ENCODE data around the gene AK8. TPM values are rescaled to one million over a fixed set of nuclear protein-coding genes. Genes with fewer than 3 reads are reported as not detected.

AK8 gene
- total and polyA plus RNA-seq, 9 of the 15 experiments (the other 6 are each of a cell fraction or from before 2014, with no cell fraction given): 0.06 to 0.37 TPM; not detected in 7

DNA sequence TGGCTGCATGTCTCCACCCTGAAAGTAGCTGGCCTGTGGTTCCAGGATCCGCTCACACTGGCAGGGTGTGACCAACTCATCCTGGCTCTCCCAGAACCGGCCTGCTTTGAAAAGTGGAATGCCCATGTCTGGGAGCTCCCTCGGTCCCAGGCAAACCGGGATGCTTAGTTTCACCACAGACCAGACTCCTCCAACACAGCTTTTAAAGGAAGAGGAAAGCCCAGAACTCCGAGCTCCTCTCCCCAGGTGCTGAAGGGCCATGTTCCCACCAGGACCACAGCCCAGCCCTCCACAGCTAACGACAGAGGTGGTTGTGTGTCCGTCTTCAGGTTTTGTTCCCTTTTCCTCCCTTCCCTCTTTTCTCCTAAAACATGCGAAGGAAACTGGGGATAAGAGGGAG lies 169.8 kb downstream of the AK8 start:
- no peaks in the 10 kb centered on the region for H3K36me3 ChIP-seq (ENCODE audit: control insufficient read depth, insufficient read depth, low read length)
- ATAC-seq (no peak), DNase-seq (ENCODE audit: extremely low read depth in 1 of 4, low spot score in 3 of 4) (no peak), FAIRE-seq (no peak)
- in situ Hi-C loops (cut with MboI) (no loop called here), intact Hi-C loops (cut with micrococcal nuclease) (no loop called here)
- H3K4me1 ChIP-seq (replicated peaks in 1 of 2; ENCODE audit: control insufficient read depth in 2 of 2, insufficient read depth in 2 of 2, low read length in 2 of 2): peaks cover 0 to 3% of the 10 kb centered on the region in 2 experiments; a peak in 1 of 5 replicates
- H3K4me3 ChIP-seq: no peak overlapping the region
- no peak overlapping the region for H3K4me2 ChIP-seq (ENCODE audit: insufficient read depth, low read length)
- H4K20me1 ChIP-seq (replicated peaks; ENCODE audit: control insufficient read depth, insufficient read depth, low read length): no peaks in the 10 kb centered on the region
- no peak overlapping the region for H2AFZ ChIP-seq (ENCODE audit: low read depth, low read length)
- WGBS (ENCODE audit: insufficient coverage, low coverage, missing lambda C conversion rate): 3% methylated on average over 8 of the region's 8 CpGs
- peaks cover 42 to 47% of the 10 kb centered on the region in 2 experiments for H3K27me3 ChIP-seq (ENCODE audit: control insufficient read depth in 2 of 2, insufficient read depth in 2 of 2, low read length in 2 of 2)
- BruUV-seq (replicated peaks): no TSS peak
- no peak overlapping the region for H3K9ac ChIP-seq (ENCODE audit: insufficient read depth in 1 of 2, low read depth in 2 of 2, low read length in 2 of 2)
- no peaks in the 10 kb centered on the region for H3K79me2 ChIP-seq (ENCODE audit: control insufficient read depth, insufficient read depth, low read length)
- CTCF ChIA-PET (ENCODE audit: low intra/inter-chr PET ratio): no interaction called here
- H3K9me3 ChIP-seq (replicated peaks; ENCODE audit: control insufficient read depth, insufficient read depth, low read depth, low read length): no peaks in the 10 kb centered on the region
- no peaks in the 10 kb centered on the region for H3K9me1 ChIP-seq (ENCODE audit: control insufficient read depth, insufficient read depth, low read length)
- POLR2A ChIA-PET: interaction anchor here (0.5 to 1.2 kb wide), 6 partner anchors 8 to 755 kb away, joined by 3 to 4 read pairs (median 3); no protein-coding TSS in a partner anchor
- TF ChIP-seq BCOR (IDR thresholded peaks at IDR 0.05): no peak
- TF ChIP-seq CHCHD3 (CRISPR knock-in tag; IDR thresholded peaks at IDR 0.05): no peak
- TF ChIP-seq, protein P1, sequence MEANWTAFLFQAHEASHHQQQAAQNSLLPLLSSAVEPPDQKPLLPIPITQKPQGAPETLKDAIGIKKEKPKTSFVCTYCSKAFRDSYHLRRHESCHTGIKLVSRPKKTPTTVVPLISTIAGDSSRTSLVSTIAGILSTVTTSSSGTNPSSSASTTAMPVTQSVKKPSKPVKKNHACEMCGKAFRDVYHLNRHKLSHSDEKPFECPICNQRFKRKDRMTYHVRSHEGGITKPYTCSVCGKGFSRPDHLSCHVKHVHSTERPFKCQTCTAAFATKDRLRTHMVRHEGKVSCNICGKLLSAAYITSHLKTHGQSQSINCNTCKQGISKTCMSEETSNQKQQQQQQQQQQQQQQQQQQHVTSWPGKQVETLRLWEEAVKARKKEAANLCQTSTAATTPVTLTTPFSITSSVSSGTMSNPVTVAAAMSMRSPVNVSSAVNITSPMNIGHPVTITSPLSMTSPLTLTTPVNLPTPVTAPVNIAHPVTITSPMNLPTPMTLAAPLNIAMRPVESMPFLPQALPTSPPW (CRISPR knock-in tag; IDR thresholded peaks at IDR 0.05): no peak
- TF ChIP-seq FOXA1 (IDR thresholded peaks at IDR 0.05; ENCODE audit: borderline replicate concordance): no peak
- TF ChIP-seq E2F3 (CRISPR knock-in tag; IDR thresholded peaks at IDR 0.05): no peak
- TF ChIP-seq TCF3 (CRISPR knock-in tag; IDR thresholded peaks at IDR 0.05): no peak
- TF ChIP-seq, protein P2, sequence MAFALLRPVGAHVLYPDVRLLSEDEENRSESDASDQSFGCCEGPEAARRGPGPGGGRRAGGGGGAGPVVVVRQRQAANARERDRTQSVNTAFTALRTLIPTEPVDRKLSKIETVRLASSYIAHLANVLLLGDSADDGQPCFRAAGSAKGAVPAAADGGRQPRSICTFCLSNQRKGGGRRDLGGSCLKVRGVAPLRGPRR (CRISPR knock-in tag; IDR thresholded peaks at IDR 0.05): no peak
- TF ChIP-seq, protein P3, sequence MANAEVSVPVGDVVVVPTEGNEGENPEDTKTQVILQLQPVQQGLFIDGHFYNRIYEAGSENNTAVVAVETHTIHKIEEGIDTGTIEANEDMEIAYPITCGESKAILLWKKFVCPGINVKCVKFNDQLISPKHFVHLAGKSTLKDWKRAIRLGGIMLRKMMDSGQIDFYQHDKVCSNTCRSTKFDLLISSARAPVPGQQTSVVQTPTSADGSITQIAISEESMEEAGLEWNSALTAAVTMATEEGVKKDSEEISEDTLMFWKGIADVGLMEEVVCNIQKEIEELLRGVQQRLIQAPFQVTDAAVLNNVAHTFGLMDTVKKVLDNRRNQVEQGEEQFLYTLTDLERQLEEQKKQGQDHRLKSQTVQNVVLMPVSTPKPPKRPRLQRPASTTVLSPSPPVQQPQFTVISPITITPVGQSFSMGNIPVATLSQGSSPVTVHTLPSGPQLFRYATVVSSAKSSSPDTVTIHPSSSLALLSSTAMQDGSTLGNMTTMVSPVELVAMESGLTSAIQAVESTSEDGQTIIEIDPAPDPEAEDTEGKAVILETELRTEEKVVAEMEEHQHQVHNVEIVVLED (CRISPR knock-in tag; IDR thresholded peaks at IDR 0.05): no peak
- TF ChIP-seq, protein P4, sequence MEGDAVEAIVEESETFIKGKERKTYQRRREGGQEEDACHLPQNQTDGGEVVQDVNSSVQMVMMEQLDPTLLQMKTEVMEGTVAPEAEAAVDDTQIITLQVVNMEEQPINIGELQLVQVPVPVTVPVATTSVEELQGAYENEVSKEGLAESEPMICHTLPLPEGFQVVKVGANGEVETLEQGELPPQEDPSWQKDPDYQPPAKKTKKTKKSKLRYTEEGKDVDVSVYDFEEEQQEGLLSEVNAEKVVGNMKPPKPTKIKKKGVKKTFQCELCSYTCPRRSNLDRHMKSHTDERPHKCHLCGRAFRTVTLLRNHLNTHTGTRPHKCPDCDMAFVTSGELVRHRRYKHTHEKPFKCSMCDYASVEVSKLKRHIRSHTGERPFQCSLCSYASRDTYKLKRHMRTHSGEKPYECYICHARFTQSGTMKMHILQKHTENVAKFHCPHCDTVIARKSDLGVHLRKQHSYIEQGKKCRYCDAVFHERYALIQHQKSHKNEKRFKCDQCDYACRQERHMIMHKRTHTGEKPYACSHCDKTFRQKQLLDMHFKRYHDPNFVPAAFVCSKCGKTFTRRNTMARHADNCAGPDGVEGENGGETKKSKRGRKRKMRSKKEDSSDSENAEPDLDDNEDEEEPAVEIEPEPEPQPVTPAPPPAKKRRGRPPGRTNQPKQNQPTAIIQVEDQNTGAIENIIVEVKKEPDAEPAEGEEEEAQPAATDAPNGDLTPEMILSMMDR (IDR thresholded peaks at IDR 0.05 in 2 of 3, conservative IDR thresholded peaks at IDR 0.05 in 1 of 3; ENCODE audit: insufficient read depth in 2 of 3, low read depth in 1 of 3, low read length in 3 of 3): no peak
- no peak for TF ChIP-seq ZNF668 (CRISPR knock-in tag; IDR thresholded peaks at IDR 0.05)
- TF ChIP-seq NFIC (IDR thresholded peaks at IDR 0.05): no peak
- no peak for TF ChIP-seq CSDE1 (IDR thresholded peaks at IDR 0.05)
- TF ChIP-seq HNRNPH1 (optimal IDR thresholded peaks at IDR 0.05; ENCODE audit: low read depth, low read length): no peak
- TF ChIP-seq ARID2 (IDR thresholded peaks at IDR 0.05): no peak
- no peak for TF ChIP-seq FOS (IDR thresholded peaks at IDR 0.05; ENCODE audit: extremely low read depth, insufficient read length)
- H3K27ac ChIP-seq (ENCODE audit: extremely low read depth, low read depth, low read length): no peak overlapping the region

All from K562 (cell line).